Left lung (tissue), 10 donors: ENCODE results near the gene MYRF. TPM values are rescaled to one million over a fixed set of nuclear protein-coding genes. Genes with fewer than 3 reads are reported as not detected.
A peak's percentile ranks its signal among the peaks of the same experiment; 100 is the strongest.

Source experiments
- ATAC-seq: fragments of 200-7000 bp; cut with Tn5 transposase; one replicate; pipeline ENCODE4 v1.9.1; 2020; ENCODE audit warnings: moderate library complexity
- DNase-seq, 4 donors: peaks; one replicate each; pipeline ENCODE4 v3.0.0-alpha.2; 2013 to 2020
- H3K27ac ChIP-seq, 2 donors: fragments of 200-600 bp; sonication (generic) in 1 of 2; one replicate each; pipeline versions ENCODE4 v1.5.0 to v1.8.0; 2020 to 2021
- H3K27me3 ChIP-seq, 2 donors: fragments of 200-600 bp; sonication (generic) in 1 of 2; one replicate each; pipeline versions ENCODE4 v1.5.0 to v1.8.0; 2020 to 2021
- H3K36me3 ChIP-seq, 2 donors: fragments of 200-600 bp; sonication (generic) in 1 of 2; one replicate each; pipeline versions ENCODE4 v1.5.0 to v1.8.0; 2020 to 2021
- H3K4me1 ChIP-seq, 2 donors: fragments of 200-600 bp; one replicate each; pipeline ENCODE4 v1.8.0; 2021
- H3K4me3 ChIP-seq, 2 donors: fragments of 200-600 bp; sonication (generic) in 1 of 2; one replicate each; pipeline versions ENCODE4 v1.5.0 to v1.8.0; 2020 to 2021; ENCODE audit warnings: mild to moderate bottlenecking in 1 of 2
- H3K9me3 ChIP-seq, 2 donors: fragments of 200-600 bp; sonication (generic) in 1 of 2; one replicate each; pipeline versions ENCODE4 v1.5.0 to v1.8.0; 2020 to 2021
- CTCF ChIP-seq, 2 donors: fragments of 200-600 bp; sonication (generic) in 1 of 2; IDR thresholded peaks; one replicate each; pipeline versions ENCODE4 v1.5.0 to v1.8.0; 2021; ENCODE audit warnings: antibody characterized with exemption in 2 of 2
- intact Hi-C, 2 donors: fragments of 100-400 bp; cut with DNase I; formaldehyde crosslinking; loops; one replicate each; pipeline versions ENCODE4 v1.11.2 to v1.14.2; 2022
- polyA plus RNA-seq, 6 donors: library from polyadenylated mRNA; unstranded; fragments of 120-200 nt; gene quantifications; one replicate each; pipeline ENCODE4 v1.2.1, GENCODE V29; 2013; ENCODE audit not compliant: insufficient read length in 6 of 6
- total RNA-seq, 2 donors: library from RNA; stranded (reverse); fragmentation: NEBNext Ultra II Directional; extraction: Animal tissue kit (Norgen Biotek cat#: 25700); gene quantifications; one replicate each; pipeline ENCODE4 v1.2.1, GENCODE V29; 2021
- donor health status: DM: no; HTN: yes; CAD: no.
- donor health status: DM: no; HTN: no; CAD: no.

The MYRF gene
- total and polyA plus RNA-seq, 8 donors = 15.4 to 37.2 (median 29.9) TPM

GRCh38 chr11:61771985-61772455, 19.6 kb downstream of the MYRF start:
- H3K27ac ChIP-seq = no peak overlapping the region
- no peaks in the 10 kb centered on the region for H3K36me3 ChIP-seq
- peaks cover 0 to 16% of the 10 kb centered on the region in 2 donors for H3K4me1 ChIP-seq
- no peak for TF ChIP-seq CTCF (IDR thresholded peaks at IDR 0.05)
- H3K4me3 ChIP-seq = no peak overlapping the region
- intact Hi-C loops = no loop called here
- peaks cover 0 to 5% of the 10 kb centered on the region in 2 donors for H3K27me3 ChIP-seq
- DNase-seq (peak in 1 of 4 donors; percentile 52), ATAC-seq (no peak)
- H3K9me3 ChIP-seq = no peaks in the 10 kb centered on the region

GRCh38 chr11:61773356-61773755, 20.9 kb downstream of the MYRF start:
- ATAC-seq = no peak

GRCh38 chr11:61773809-61774208, 21.4 kb downstream of the MYRF start:
- ATAC-seq (no peak), DNase-seq (peak in 1 of 4 donors; percentile 69)
- Histone ChIP-seq H3K4me1 (peaks cover 0 to 19% of the 10 kb centered on the region in 2 donors), H3K36me3 (no peaks in the 10 kb centered on the region), H3K9me3 (no peaks in the 10 kb centered on the region), H3K27ac (no peak overlapping the region), H3K27me3 (peaks cover 0 to 15% of the 10 kb centered on the region in 2 donors), H3K4me3 (no peak overlapping the region)
- intact Hi-C loops = no loop called here
- TF ChIP-seq CTCF (IDR thresholded peaks at IDR 0.05) = no peak

More at GRCh38 chr11:61773356-61773755, 20.9 kb downstream of the MYRF start:
- no peaks in the 10 kb centered on the region for H3K36me3 ChIP-seq
- intact Hi-C loops = no loop called here
- H3K27me3 ChIP-seq = peaks cover 0 to 15% of the 10 kb centered on the region in 2 donors
- no peak for DNase-seq
- H3K9me3 ChIP-seq = no peaks in the 10 kb centered on the region
- TF ChIP-seq CTCF (IDR thresholded peaks at IDR 0.05) = no peak
- no peak overlapping the region for H3K27ac ChIP-seq
- H3K4me3 ChIP-seq = no peak overlapping the region
- peaks cover 0 to 19% of the 10 kb centered on the region in 2 donors for H3K4me1 ChIP-seq

- Histone ChIP-seq H3K9me3 (no peaks in the 10 kb centered on the region), H3K4me1 (peaks cover 0 to 19% of the 10 kb centered on the region in 2 donors), H3K4me3 (no peak overlapping the region), H3K27me3 (peaks cover 0 to 15% of the 10 kb centered on the region in 2 donors), H3K27ac (no peak overlapping the region), H3K36me3 (no peaks in the 10 kb centered on the region)
- intact Hi-C loops = no loop called here
- no peak for ATAC-seq
- TF ChIP-seq CTCF (IDR thresholded peaks at IDR 0.05) = no peak
- DNase-seq = no peak
These were observed 22.0 kb downstream of the MYRF start for GRCh38 chr11:61774411-61774810.

GRCh38 chr11:61775106-61775505, 22.7 kb downstream of the MYRF start:
- ATAC-seq (no peak), DNase-seq (peak in 1 of 4 donors; percentile 63)
- H3K4me3 ChIP-seq = no peak overlapping the region
- peaks cover 0 to 19% of the 10 kb centered on the region in 2 donors for H3K4me1 ChIP-seq
- H3K27me3 ChIP-seq = peaks cover 0 to 15% of the 10 kb centered on the region in 2 donors
- TF ChIP-seq CTCF (IDR thresholded peaks at IDR 0.05) = no peak
- intact Hi-C loops = no loop called here
- H3K27ac ChIP-seq = no peak overlapping the region
- no peaks in the 10 kb centered on the region for H3K9me3 ChIP-seq
- H3K36me3 ChIP-seq = no peaks in the 10 kb centered on the region
